OCI-LY1 (cell line): ENCODE measurements around the gene DOCK3.

Experiments
- H2AFZ ChIP-seq: fragments of 200-600 bp; sonication (generic), shearing (Covaris generic); 2 replicates; pipeline ENCODE4 v1.6.0; 2014; ENCODE audit warnings: antibody characterized with exemption, mild to moderate bottlenecking, low read length
- H3F3A ChIP-seq: fragments of 200-600 bp; sonication (generic), shearing (Covaris generic); 2 replicates; pipeline ENCODE4 v1.6.0; 2014; ENCODE audit warnings: mild to moderate bottlenecking, antibody characterized with exemption, low read length, moderate library complexity; ENCODE audit not compliant: insufficient read depth
- H3K27ac ChIP-seq: fragments of 200-600 bp; sonication (generic); 2 replicates; pipeline ENCODE4 v1.5.1; 2014; ENCODE audit warnings: low read length, mixed run types, mild to moderate bottlenecking, low read depth; ENCODE audit not compliant: poor library complexity, severe bottlenecking
- H3K27me3 ChIP-seq: fragments of 200-600 bp; sonication (generic); 2 replicates; pipeline ENCODE4 v1.6.0; 2014; ENCODE audit warnings: antibody characterized with exemption, mild to moderate bottlenecking, low read length, moderate library complexity; ENCODE audit not compliant: insufficient read depth
- H3K36me3 ChIP-seq: fragments of 200-600 bp; sonication (generic); 2 replicates; pipeline ENCODE4 v1.6.1; 2014; ENCODE audit warnings: mild to moderate bottlenecking, antibody characterized with exemption, low read length, moderate library complexity, mixed read lengths; ENCODE audit not compliant: insufficient read depth
- H3K4me1 ChIP-seq: fragments of 200-600 bp; sonication (generic); 2 replicates; pipeline ENCODE4 v1.5.1; 2014; ENCODE audit warnings: mild to moderate bottlenecking, low read length, moderate library complexity; ENCODE audit not compliant: insufficient read depth, severe bottlenecking
- H3K4me2 ChIP-seq: fragments of 200-600 bp; sonication (generic), shearing (Covaris generic); 2 replicates; pipeline ENCODE4 v1.6.1; 2014; ENCODE audit warnings: low read length
- H3K4me3 ChIP-seq: fragments of 200-600 bp; sonication (generic); 2 replicates; pipeline ENCODE4 v1.5.1; 2014; ENCODE audit warnings: low read length, low read depth, mild to moderate bottlenecking, mixed read lengths; ENCODE audit not compliant: poor library complexity, severe bottlenecking
- H3K79me2 ChIP-seq: fragments of 200-600 bp; shearing (Covaris generic); 2 replicates; pipeline ENCODE4 v1.6.1; 2016; ENCODE audit warnings: mixed run types, low read length, mixed read lengths; ENCODE audit not compliant: insufficient read depth
- H3K9ac ChIP-seq: fragments of 200-600 bp; sonication (generic), shearing (Covaris generic); 2 replicates; pipeline ENCODE4 v1.6.1; 2014; ENCODE audit warnings: mild to moderate bottlenecking, low read length, mixed read lengths
- H3K9me2 ChIP-seq: fragments of 200-600 bp; sonication (generic), shearing (Covaris generic); 2 replicates; pipeline ENCODE4 v1.6.1; 2014; ENCODE audit warnings: low read depth, mild to moderate bottlenecking, low read length, mixed read lengths
- H3K9me3 ChIP-seq: fragments of 200-600 bp; shearing (Covaris generic); 2 replicates; pipeline ENCODE4 v1.6.1; 2014; ENCODE audit warnings: low read length, mixed read lengths
- H4K20me1 ChIP-seq: fragments of 200-600 bp; sonication (generic), shearing (Covaris generic); 2 replicates; pipeline ENCODE4 v1.6.0; 2016; ENCODE audit warnings: mild to moderate bottlenecking, low read length; ENCODE audit not compliant: insufficient read depth
- CTCF ChIP-seq: fragments of 200-600 bp; sonication (generic), shearing (Covaris generic); IDR thresholded peaks from 2 replicates; pipeline ENCODE4 v1.5.1; 2017; ENCODE audit warnings: mild to moderate bottlenecking, antibody characterized with exemption, low read length, moderate library complexity, mixed read lengths
- EZH2 ChIP-seq: fragments of 200-600 bp; sonication (generic), shearing (Covaris generic); IDR thresholded peaks from 2 replicates; pipeline ENCODE4 v1.8.0; 2017; ENCODE audit warnings: borderline replicate concordance, mixed run types, mild to moderate bottlenecking, antibody characterized with exemption, low read length, moderate library complexity, mixed read lengths

The DOCK3 gene

GRCh38 chr3:51375571-51375970 lies 700.8 kb downstream of the DOCK3 start:
- Histone ChIP-seq H3K36me3 (no peaks in the 10 kb centered on the region), H3K27ac (no peak overlapping the region), H3K9me3 (no peaks in the 10 kb centered on the region), H4K20me1 (no peaks in the 10 kb centered on the region), H3K4me2 (no peak overlapping the region), H3K27me3 (peaks cover 10% of the 10 kb centered on the region; the same call in 1 of the 2 replicates), H3K79me2 (no peaks in the 10 kb centered on the region), H2AFZ (no peak overlapping the region), H3K4me3 (no peak overlapping the region), H3F3A (no peaks in the 10 kb centered on the region), H3K9me2 (no peaks in the 10 kb centered on the region), H3K9ac (no peak overlapping the region), H3K4me1 (no peaks in the 10 kb centered on the region)
- TF ChIP-seq CTCF, result no peak
- no peak for TF ChIP-seq EZH2

- no peak overlapping the region for H3K4me3 ChIP-seq
- H3K36me3 ChIP-seq, result no peaks in the 10 kb centered on the region
- no peaks in the 10 kb centered on the region for H3K9me3 ChIP-seq
- TF ChIP-seq EZH2 (no peak), CTCF (no peak)
- peaks cover 1% of the 10 kb centered on the region for H3K4me1 ChIP-seq
- no peak overlapping the region for H3K27ac ChIP-seq
- H3K9ac ChIP-seq, result no peak overlapping the region
- no peaks in the 10 kb centered on the region for H4K20me1 ChIP-seq
- peaks cover 10% of the 10 kb centered on the region; the same call in 1 of the 2 replicates for H3K27me3 ChIP-seq
- H3K4me2 ChIP-seq, result no peak overlapping the region
- no peaks in the 10 kb centered on the region for H3F3A ChIP-seq
- no peaks in the 10 kb centered on the region for H3K9me2 ChIP-seq
- H2AFZ ChIP-seq, result no peak overlapping the region
- H3K79me2 ChIP-seq, result no peaks in the 10 kb centered on the region
These were observed 703.3 kb downstream of the DOCK3 start for GRCh38 chr3:51378065-51378464.

- no peaks in the 10 kb centered on the region for H3K9me3 ChIP-seq
- H3K27ac ChIP-seq, result no peak overlapping the region
- H3K9me2 ChIP-seq, result no peaks in the 10 kb centered on the region
- no peaks in the 10 kb centered on the region for H4K20me1 ChIP-seq
- no peak overlapping the region for H3K9ac ChIP-seq
- H3K4me2 ChIP-seq, result no peak overlapping the region
- no peak overlapping the region for H2AFZ ChIP-seq
- no peaks in the 10 kb centered on the region for H3K36me3 ChIP-seq
- peaks cover 10% of the 10 kb centered on the region; the same call in 1 of the 2 replicates for H3K27me3 ChIP-seq
- TF ChIP-seq CTCF (no peak), EZH2 (no peak)
- H3K79me2 ChIP-seq, result no peaks in the 10 kb centered on the region
- H3K4me1 ChIP-seq, result peaks cover 8% of the 10 kb centered on the region
- H3K4me3 ChIP-seq, result no peak overlapping the region
- no peaks in the 10 kb centered on the region for H3F3A ChIP-seq
These were observed 704.0 kb downstream of the DOCK3 start for GRCh38 chr3:51378726-51379125.
